HEK293 (cell line): ENCODE data around the gene FOXRED1.

Experiments used
- CTCF ChIA-PET: fragments of 350-600 bp; formaldehyde crosslinking; extraction: SDS; loops from one replicate; lab custom pipeline; 2021; ENCODE audit warnings: antibody characterized with exemption; lab: Yijun Ruan, JAX
- POLR2A ChIA-PET: fragments of 300-600 bp; formaldehyde crosslinking; extraction: SDS; loops from one replicate; lab custom pipeline; 2020; ENCODE audit warnings: antibody characterized with exemption, inconsistent platforms; lab: Yijun Ruan, JAX
- H3K27ac ChIP-seq: fragments of 200-500 bp; sonication (Bioruptor generic); 2 replicates; pipeline ENCODE4 v1.5.1; 2014; ENCODE audit warnings: low read depth, low read length, control low read depth, inconsistent platforms; ENCODE audit errors: extremely low read depth
- H3K36me3 ChIP-seq, 2 experiments: fragments of 200-500 bp in 1 of 2; sonication (Bioruptor generic) in 1 of 2; 1 replicate in 1 of 2; 2 replicates in 1 of 2; pipeline ENCODE4 v1.5.1; 2014 to 2017; ENCODE audit warnings: inconsistent platforms in 2 of 2, low read length in 2 of 2; ENCODE audit not compliant: control insufficient read depth in 2 of 2, insufficient read depth in 1 of 2
- H3K4me1 ChIP-seq: fragments of 200-500 bp; sonication (Bioruptor generic); 2 replicates; pipeline ENCODE4 v1.5.1; 2014; ENCODE audit warnings: mild to moderate bottlenecking, low read length, inconsistent platforms; ENCODE audit not compliant: control insufficient read depth, insufficient read depth
- H3K4me3 ChIP-seq: 2 replicates; pipeline ENCODE4 v1.5.1; 2011; ENCODE audit warnings: low read depth, mild to moderate bottlenecking, control low read depth, low read length, moderate library complexity
- H3K9me3 ChIP-seq: fragments of 200-500 bp; sonication (Bioruptor generic); 2 replicates; pipeline ENCODE4 v1.5.1; 2014; ENCODE audit warnings: low read depth, low read length, inconsistent platforms; ENCODE audit not compliant: control insufficient read depth, insufficient read depth
- CTCF ChIP-seq: fragments of 450-650 bp; formaldehyde crosslinking; IDR thresholded peaks from 2 replicates; pipeline ENCODE4 v1.5.1; 2016; ENCODE audit warnings: missing biosample characterization, missing genetic modification characterization
- MYNN ChIP-seq: fragments of 450-650 bp; formaldehyde crosslinking; IDR thresholded peaks from 2 replicates; pipeline ENCODE4 v1.5.1; 2016; ENCODE audit warnings: missing biosample characterization, missing genetic modification characterization, borderline replicate concordance
- OVOL3 ChIP-seq: fragments of 450-650 bp; formaldehyde crosslinking; IDR thresholded peaks from 2 replicates; pipeline ENCODE4 v1.5.1; 2016; ENCODE audit warnings: missing biosample characterization, missing genetic modification characterization
- SALL2 ChIP-seq: fragments of 450-650 bp; formaldehyde crosslinking; IDR thresholded peaks from 2 replicates; pipeline ENCODE4 v1.5.0; 2017; ENCODE audit warnings: missing biosample characterization, mild to moderate bottlenecking, missing genetic modification characterization, borderline replicate concordance
- WT1 ChIP-seq: fragments of 450-650 bp; formaldehyde crosslinking; IDR thresholded peaks from 2 replicates; pipeline ENCODE4 v1.5.1; 2016; ENCODE audit warnings: missing biosample characterization, missing genetic modification characterization
- YY1 ChIP-seq: fragments of 450-650 bp; formaldehyde crosslinking; IDR thresholded peaks from 2 replicates; pipeline ENCODE4 v1.5.1; 2018; ENCODE audit warnings: missing biosample characterization, missing genetic modification characterization
- ZBTB20 ChIP-seq: fragments of 450-650 bp; formaldehyde crosslinking; IDR thresholded peaks from 2 replicates; pipeline ENCODE4 v1.5.1; 2016; ENCODE audit warnings: missing biosample characterization, missing genetic modification characterization
- ZNF140 ChIP-seq: fragments of 450-650 bp; formaldehyde crosslinking; IDR thresholded peaks from 2 replicates; pipeline ENCODE4 v1.5.1; 2016; ENCODE audit warnings: missing biosample characterization, missing genetic modification characterization
- ZNF184 ChIP-seq: fragments of 450-650 bp; IDR thresholded peaks from 2 replicates; pipeline ENCODE4 v1.5.1; 2018; ENCODE audit warnings: missing biosample characterization, mild to moderate bottlenecking, missing genetic modification characterization
- ZNF223 ChIP-seq: fragments of 450-650 bp; formaldehyde crosslinking; IDR thresholded peaks from 2 replicates; pipeline ENCODE4 v1.5.1; 2016; ENCODE audit warnings: missing biosample characterization, missing genetic modification characterization
- ZNF248 ChIP-seq: fragments of 450-650 bp; formaldehyde crosslinking; IDR thresholded peaks from 2 replicates; pipeline ENCODE4 v1.5.1; 2017; ENCODE audit warnings: missing biosample characterization, missing genetic modification characterization
- ZNF280D ChIP-seq: fragments of 450-650 bp; formaldehyde crosslinking; IDR thresholded peaks from 2 replicates; pipeline ENCODE4 v1.5.1; 2016; ENCODE audit warnings: missing biosample characterization, missing genetic modification characterization
- ZNF292 ChIP-seq: fragments of 450-650 bp; formaldehyde crosslinking; IDR thresholded peaks from 2 replicates; pipeline ENCODE4 v1.5.1; 2016; ENCODE audit warnings: low read depth, missing biosample characterization, missing genetic modification characterization, borderline replicate concordance
- ZNF501 ChIP-seq: fragments of 450-650 bp; formaldehyde crosslinking; IDR thresholded peaks from 2 replicates; pipeline ENCODE4 v1.5.1; 2016; ENCODE audit warnings: missing biosample characterization, missing genetic modification characterization
- ZNF518A ChIP-seq: fragments of 450-650 bp; formaldehyde crosslinking; conservative IDR thresholded peaks from 2 replicates; pipeline ENCODE4 v1.5.1; 2016; ENCODE audit warnings: low read depth, missing biosample characterization, missing genetic modification characterization
- ZNF623 ChIP-seq: fragments of 450-650 bp; formaldehyde crosslinking; IDR thresholded peaks from 2 replicates; pipeline ENCODE4 v1.5.1; 2016; ENCODE audit warnings: missing biosample characterization, missing genetic modification characterization
- ZNF624 ChIP-seq: fragments of 450-650 bp; formaldehyde crosslinking; IDR thresholded peaks from 2 replicates; pipeline ENCODE4 v1.5.1; 2017; ENCODE audit warnings: missing biosample characterization, missing genetic modification characterization
- ZNF670 ChIP-seq: fragments of 450-650 bp; formaldehyde crosslinking; IDR thresholded peaks from 2 replicates; pipeline ENCODE4 v1.5.1; 2016; ENCODE audit warnings: missing biosample characterization, missing genetic modification characterization, low read depth
- ZNF704 ChIP-seq: fragments of 450-650 bp; formaldehyde crosslinking; IDR thresholded peaks from 2 replicates; pipeline ENCODE4 v1.5.1; 2016; ENCODE audit warnings: missing biosample characterization, missing genetic modification characterization
- ZNF777 ChIP-seq: fragments of 450-650 bp; formaldehyde crosslinking; IDR thresholded peaks from 2 replicates; pipeline ENCODE4 v1.5.1; 2017; ENCODE audit warnings: missing biosample characterization, missing genetic modification characterization, borderline replicate concordance
- ZSCAN23 ChIP-seq: fragments of 450-650 bp; formaldehyde crosslinking; IDR thresholded peaks from 2 replicates; pipeline ENCODE4 v1.5.1; 2016; ENCODE audit warnings: missing biosample characterization, missing genetic modification characterization

The FOXRED1 gene

GRCh38 chr11:126233391-126233790 lies 35.6 kb upstream of the FOXRED1 start:
- no peak overlapping the region for H3K27ac ChIP-seq
- no peak for TF ChIP-seq ZSCAN23
- no peak for TF ChIP-seq SALL2
- ChIA-PET POLR2A (no interaction called here), CTCF (no interaction called here)
- H3K36me3 ChIP-seq = peaks cover 0 to 17% of the 10 kb centered on the region in 2 experiments; a peak in 1 of 3 replicates
- H3K4me3 ChIP-seq = no peak overlapping the region
- H3K9me3 ChIP-seq = no peaks in the 10 kb centered on the region
- H3K4me1 ChIP-seq = peaks cover 5% of the 10 kb centered on the region

- Histone ChIP-seq H3K27ac (no peak overlapping the region), H3K36me3 (peaks cover 0 to 44% of the 10 kb centered on the region in 2 experiments)
- POLR2A ChIA-PET = interaction anchor here (1.0 kb wide), 1 partner anchor 15 kb away, joined by 4 read pairs; no protein-coding TSS in a partner anchor
- TF ChIP-seq MYNN (tag by site-specific recombination) = no peak
- no peak for TF ChIP-seq ZNF777 (tag by site-specific recombination)
- no peak for TF ChIP-seq ZNF223 (tag by site-specific recombination)
- TF ChIP-seq YY1 (tag by site-specific recombination) = no peak
- no peak for TF ChIP-seq WT1
- no peak for TF ChIP-seq ZNF292 (tag by site-specific recombination)
- TF ChIP-seq ZBTB20 (tag by site-specific recombination) = no peak
- no peak for TF ChIP-seq CTCF (tag by site-specific recombination)
- TF ChIP-seq, all 188 proteins: peak for 0
- Histone ChIP-seq H3K4me1 (no peaks in the 10 kb centered on the region), H3K9me3 (no peaks in the 10 kb centered on the region), H3K4me3 (no peak overlapping the region)
- CTCF ChIA-PET = interaction anchor here (0.6 kb wide), 1 partner anchor 77 kb away, joined by 3 read pairs; no protein-coding TSS in a partner anchor
These were observed 22.3 kb upstream of the FOXRED1 start for GRCh38 chr11:126246636-126247035.

GRCh38 chr11:126253265-126253664 lies 15.7 kb upstream of the FOXRED1 start:
- TF ChIP-seq ZNF184 (tag by site-specific recombination) (no peak), ZNF248 (tag by site-specific recombination) (no peak), OVOL3 (tag by site-specific recombination) (no peak), ZNF140 (tag by site-specific recombination) (no peak), ZNF670 (tag by site-specific recombination) (no peak), ZNF623 (tag by site-specific recombination) (no peak), ZNF501 (no peak), ZNF704 (tag by site-specific recombination) (no peak), ZNF624 (no peak), ZNF518A (tag by site-specific recombination) (no peak), ZNF280D (tag by site-specific recombination) (no peak)
- POLR2A ChIA-PET = no interaction called here
- H3K27ac ChIP-seq = no peak overlapping the region
- H3K9me3 ChIP-seq = no peaks in the 10 kb centered on the region
- H3K4me1 ChIP-seq = no peaks in the 10 kb centered on the region
- CTCF ChIA-PET = no interaction called here
- H3K36me3 ChIP-seq = peaks cover 0 to 65% of the 10 kb centered on the region in 2 experiments; a peak in 1 of 3 replicates
- H3K4me3 ChIP-seq = no peak overlapping the region
